Astrocyte (in vitro differentiated cells and primary cell): ENCODE data around the gene ARHGAP19. TPM values are rescaled to one million over a fixed set of nuclear protein-coding genes. Genes with fewer than 3 reads are reported as not detected.

Experiments
- DNase-seq: peaks from one replicate; pipeline ENCODE4 v3.0.0-alpha.2; 2010; ENCODE audit warnings: low read depth
- FAIRE-seq: peaks from 2 replicates; lab custom pipeline; 2011; peaks lifted over from hg19 to GRCh38; lab: Jason Lieb, UNC
- H2AFZ ChIP-seq: 2 replicates; pipeline ENCODE4 v1.6.0; 2012; ENCODE audit warnings: low read depth, low read length, inconsistent platforms
- H3K27ac ChIP-seq: 2 replicates; pipeline ENCODE4 v1.5.1; 2011; ENCODE audit warnings: low read depth, low read length, inconsistent platforms
- H3K27me3 ChIP-seq: 2 replicates; pipeline ENCODE4 v1.6.0; 2011; ENCODE audit warnings: low read length, inconsistent platforms; ENCODE audit not compliant: insufficient read depth
- H3K36me3 ChIP-seq: 2 replicates; pipeline ENCODE4 v1.5.1; 2011; ENCODE audit warnings: low read length, inconsistent platforms; ENCODE audit not compliant: insufficient read depth
- H3K4me1 ChIP-seq: 2 replicates; pipeline ENCODE4 v1.5.1; 2011; ENCODE audit warnings: low read length, inconsistent platforms; ENCODE audit not compliant: insufficient read depth
- H3K4me2 ChIP-seq: 2 replicates; pipeline ENCODE4 v1.6.0; 2012; ENCODE audit warnings: low read length, inconsistent platforms
- H3K4me3 ChIP-seq: 2 replicates; pipeline ENCODE4 v1.5.1; 2011; ENCODE audit warnings: low read depth, mild to moderate bottlenecking, low read length, inconsistent platforms; ENCODE audit not compliant: insufficient read depth
- H3K79me2 ChIP-seq: 2 replicates; pipeline ENCODE4 v1.6.0; 2012; ENCODE audit warnings: mild to moderate bottlenecking, low read length, inconsistent platforms; ENCODE audit not compliant: insufficient read depth
- H3K9ac ChIP-seq: 2 replicates; pipeline ENCODE4 v1.6.0; 2012; ENCODE audit warnings: mild to moderate bottlenecking, low read length, inconsistent platforms
- H3K9me3 ChIP-seq: 2 replicates; pipeline ENCODE4 v1.5.1; 2012; ENCODE audit warnings: low read depth, mild to moderate bottlenecking, low read length, inconsistent platforms; ENCODE audit not compliant: insufficient read depth
- H4K20me1 ChIP-seq: 2 replicates; pipeline ENCODE4 v1.6.0; 2012; ENCODE audit warnings: low read length, inconsistent platforms; ENCODE audit not compliant: insufficient read depth
- H3K27ac Mint-ChIP-seq: one replicate; pipeline ENCODE4 v1.8.0; 2021; ENCODE audit warnings: mild to moderate bottlenecking, mixed read lengths; ENCODE audit not compliant: unreplicated experiment
- H3K27me3 Mint-ChIP-seq: one replicate; pipeline ENCODE4 v1.8.0; 2021; ENCODE audit warnings: low read depth, mixed read lengths; ENCODE audit not compliant: unreplicated experiment
- H3K36me3 Mint-ChIP-seq: one replicate; pipeline ENCODE4 v1.8.0; 2021; ENCODE audit warnings: low read depth, mixed read lengths; ENCODE audit not compliant: unreplicated experiment
- H3K4me1 Mint-ChIP-seq: one replicate; pipeline ENCODE4 v1.8.0; 2021; ENCODE audit warnings: low read depth, mixed read lengths; ENCODE audit not compliant: unreplicated experiment
- H3K4me3 Mint-ChIP-seq: one replicate; pipeline ENCODE4 v1.8.0; 2021; ENCODE audit warnings: mild to moderate bottlenecking, moderate library complexity, mixed read lengths; ENCODE audit not compliant: unreplicated experiment
- H3K9me3 Mint-ChIP-seq: one replicate; pipeline ENCODE4 v1.8.0; 2021; ENCODE audit warnings: mild to moderate bottlenecking, mixed read lengths; ENCODE audit not compliant: unreplicated experiment
- EZH2 ChIP-seq: IDR thresholded peaks from 2 replicates; pipeline ENCODE4 v1.6.1; 2012; ENCODE audit warnings: mild to moderate bottlenecking, low read length, inconsistent platforms; ENCODE audit not compliant: insufficient read depth
- total RNA-seq: library from RNA; stranded (reverse); gene quantifications from 2 replicates; pipeline ENCODE4 v1.2.1, GENCODE V29; 2021
- TF ChIP-seq, protein P1 (sequence below): IDR thresholded peaks from 2 replicates; pipeline ENCODE4 v1.5.1; 2011; ENCODE audit warnings: low read depth, mild to moderate bottlenecking, inconsistent platforms, low read length, moderate library complexity; ENCODE audit not compliant: insufficient read depth

Gene ARHGAP19
- total RNA-seq, 1 donor from 2014 or later, result 9.0 TPM

DNA sequence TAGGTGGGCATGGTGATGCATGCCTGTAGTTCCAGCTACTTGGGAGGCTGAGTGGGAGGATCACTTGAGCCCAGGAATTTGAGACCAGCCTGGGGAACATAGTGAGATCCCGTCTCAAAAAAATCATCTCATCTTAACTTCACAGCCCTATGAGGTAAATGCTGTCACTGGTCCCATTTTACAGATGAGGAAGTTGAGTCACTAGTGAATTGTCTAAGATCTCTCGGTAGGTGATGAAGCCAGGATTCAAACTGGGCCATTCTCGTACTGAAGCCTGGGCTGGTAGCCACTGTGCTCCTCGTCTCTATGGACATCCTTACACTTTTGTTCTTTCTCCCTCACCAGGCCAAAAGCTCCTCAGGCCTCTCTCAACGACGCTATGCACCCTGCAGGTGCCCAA is 113.1 kb downstream of the ARHGAP19 start:
- no peaks in the 10 kb centered on the region for H3K36me3 ChIP-seq
- Mint-ChIP-seq H3K27ac (no peak overlapping the region), H3K4me3 (no peak overlapping the region), H3K36me3 (no peaks in the 10 kb centered on the region), H3K4me1 (no peaks in the 10 kb centered on the region), H3K9me3 (no peaks in the 10 kb centered on the region), H3K27me3 (peaks cover 55% of the 10 kb centered on the region)
- no peaks in the 10 kb centered on the region for H3K4me1 ChIP-seq
- DNase-seq, result no peak
- H3K79me2 ChIP-seq, result no peaks in the 10 kb centered on the region
- H3K9ac ChIP-seq, result no peak overlapping the region
- H3K27me3 ChIP-seq, result peaks cover 36% of the 10 kb centered on the region
- no peak overlapping the region for H2AFZ ChIP-seq
- H3K27ac ChIP-seq, result no peak overlapping the region
- H3K4me2 ChIP-seq, result no peak overlapping the region
- no peaks in the 10 kb centered on the region for H3K9me3 ChIP-seq
- no peak for TF ChIP-seq EZH2
- TF ChIP-seq, protein P1, sequence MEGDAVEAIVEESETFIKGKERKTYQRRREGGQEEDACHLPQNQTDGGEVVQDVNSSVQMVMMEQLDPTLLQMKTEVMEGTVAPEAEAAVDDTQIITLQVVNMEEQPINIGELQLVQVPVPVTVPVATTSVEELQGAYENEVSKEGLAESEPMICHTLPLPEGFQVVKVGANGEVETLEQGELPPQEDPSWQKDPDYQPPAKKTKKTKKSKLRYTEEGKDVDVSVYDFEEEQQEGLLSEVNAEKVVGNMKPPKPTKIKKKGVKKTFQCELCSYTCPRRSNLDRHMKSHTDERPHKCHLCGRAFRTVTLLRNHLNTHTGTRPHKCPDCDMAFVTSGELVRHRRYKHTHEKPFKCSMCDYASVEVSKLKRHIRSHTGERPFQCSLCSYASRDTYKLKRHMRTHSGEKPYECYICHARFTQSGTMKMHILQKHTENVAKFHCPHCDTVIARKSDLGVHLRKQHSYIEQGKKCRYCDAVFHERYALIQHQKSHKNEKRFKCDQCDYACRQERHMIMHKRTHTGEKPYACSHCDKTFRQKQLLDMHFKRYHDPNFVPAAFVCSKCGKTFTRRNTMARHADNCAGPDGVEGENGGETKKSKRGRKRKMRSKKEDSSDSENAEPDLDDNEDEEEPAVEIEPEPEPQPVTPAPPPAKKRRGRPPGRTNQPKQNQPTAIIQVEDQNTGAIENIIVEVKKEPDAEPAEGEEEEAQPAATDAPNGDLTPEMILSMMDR, result no peak
- FAIRE-seq, result no peak
- no peak overlapping the region for H3K4me3 ChIP-seq
- H4K20me1 ChIP-seq, result no peaks in the 10 kb centered on the region

DNA sequence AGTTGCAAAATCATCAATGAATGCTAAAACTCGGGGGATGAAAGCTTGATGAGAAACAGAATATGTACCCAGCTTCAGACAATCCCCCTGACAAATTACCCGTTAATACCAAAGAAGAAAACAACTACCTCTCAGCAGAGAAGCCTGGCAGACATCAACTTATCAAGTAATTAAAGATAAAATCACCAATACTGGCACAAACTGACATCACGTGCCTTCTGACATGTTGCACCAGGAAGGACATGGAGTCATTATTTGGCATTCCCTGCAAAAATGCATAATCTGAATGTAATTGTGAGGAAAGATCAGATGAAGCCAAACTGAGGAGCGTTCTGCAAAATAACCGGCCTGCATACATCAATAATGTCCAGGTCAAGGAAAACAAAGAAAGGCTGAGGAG is 114.4 kb downstream of the ARHGAP19 start:
- no peaks in the 10 kb centered on the region for H3K4me1 Mint-ChIP-seq
- no peak for DNase-seq
- H3K4me3 Mint-ChIP-seq, result no peak overlapping the region
- Histone ChIP-seq H3K79me2 (no peaks in the 10 kb centered on the region), H3K4me1 (no peaks in the 10 kb centered on the region), H3K27ac (no peak overlapping the region), H2AFZ (no peak overlapping the region), H3K4me3 (no peak overlapping the region), H3K9ac (no peak overlapping the region), H3K4me2 (no peak overlapping the region), H3K9me3 (no peaks in the 10 kb centered on the region), H4K20me1 (no peaks in the 10 kb centered on the region), H3K36me3 (no peaks in the 10 kb centered on the region), H3K27me3 (peaks cover 23% of the 10 kb centered on the region)
- H3K27ac Mint-ChIP-seq, result no peak overlapping the region
- no peaks in the 10 kb centered on the region for H3K9me3 Mint-ChIP-seq
- H3K27me3 Mint-ChIP-seq, result peaks cover 44% of the 10 kb centered on the region
- no peaks in the 10 kb centered on the region for H3K36me3 Mint-ChIP-seq
- TF ChIP-seq EZH2, result no peak
- TF ChIP-seq, protein P1, result no peak
- no peak for FAIRE-seq

DNA sequence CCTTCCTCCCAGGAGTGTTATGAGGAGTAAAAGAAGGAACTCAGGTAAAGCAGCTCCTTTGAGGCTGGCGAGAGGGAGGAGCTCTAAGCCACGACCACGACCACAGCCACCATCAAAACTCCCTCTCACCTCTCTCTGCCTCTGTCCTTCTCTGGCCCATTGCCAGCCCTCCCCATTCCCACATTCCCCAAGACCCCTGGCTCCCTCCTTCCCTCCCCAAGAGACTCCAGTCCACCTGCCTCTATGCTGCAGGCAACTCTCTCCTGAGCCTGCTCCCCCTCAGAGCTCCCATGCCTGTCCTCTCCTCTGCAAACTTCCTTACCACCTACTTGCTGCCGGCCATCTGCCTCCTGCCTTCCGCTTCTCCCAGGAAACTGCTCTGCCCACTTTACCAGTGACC is 116.2 kb downstream of the ARHGAP19 start:
- H3K9me3 ChIP-seq, result no peaks in the 10 kb centered on the region
- Mint-ChIP-seq H3K4me1 (no peaks in the 10 kb centered on the region), H3K27me3 (peaks cover 37% of the 10 kb centered on the region), H3K36me3 (no peaks in the 10 kb centered on the region), H3K4me3 (no peak overlapping the region), H3K9me3 (no peaks in the 10 kb centered on the region), H3K27ac (no peak overlapping the region)
- H3K27ac ChIP-seq, result no peak overlapping the region
- no peaks in the 10 kb centered on the region for H3K4me1 ChIP-seq
- no peak overlapping the region for H3K9ac ChIP-seq
- TF ChIP-seq, protein P1, result no peak
- TF ChIP-seq EZH2, result no peak
- H3K79me2 ChIP-seq, result no peaks in the 10 kb centered on the region
- H2AFZ ChIP-seq, result no peak overlapping the region
- H3K4me2 ChIP-seq, result no peak overlapping the region
- no peaks in the 10 kb centered on the region for H4K20me1 ChIP-seq
- no peak overlapping the region for H3K4me3 ChIP-seq
- no peak for DNase-seq
- no peak for FAIRE-seq
- H3K27me3 ChIP-seq, result peaks cover 20% of the 10 kb centered on the region
- no peaks in the 10 kb centered on the region for H3K36me3 ChIP-seq
